H9 (cell line): ENCODE results near the gene TMEM54. TPM values are rescaled to one million over a fixed set of nuclear protein-coding genes. Genes with fewer than 3 reads are reported as not detected.

ENCODE experiments used
- DNase-seq: peaks from one replicate; pipeline ENCODE4 v3.0.0-alpha.2; 2017
- H2AFZ ChIP-seq: one replicate; pipeline ENCODE4 v1.6.1; 2013; ENCODE audit warnings: mild to moderate bottlenecking, low read length, control low read depth, moderate library complexity
- H2AK5ac ChIP-seq: 2 replicates; pipeline ENCODE4 v1.6.1; 2013; ENCODE audit warnings: low read length, control low read depth, mixed read lengths; ENCODE audit not compliant: insufficient read length
- H2BK120ac ChIP-seq: one replicate; pipeline ENCODE4 v1.6.1; 2013; ENCODE audit warnings: low read depth, mild to moderate bottlenecking, low read length, control low read depth, inconsistent platforms; ENCODE audit not compliant: poor library complexity, severe bottlenecking
- H2BK12ac ChIP-seq: 2 replicates; pipeline ENCODE4 v1.6.1; 2013; ENCODE audit warnings: low read length, control low read depth, mixed read lengths, low read depth; ENCODE audit not compliant: insufficient read length
- H2BK15ac ChIP-seq: 2 replicates; pipeline ENCODE4 v1.6.1; 2013; ENCODE audit warnings: low read depth, low read length, control low read depth
- H2BK20ac ChIP-seq: one replicate; pipeline ENCODE4 v1.6.1; 2013; ENCODE audit warnings: low read depth, mild to moderate bottlenecking, low read length, control low read depth, inconsistent platforms; ENCODE audit not compliant: poor library complexity, severe bottlenecking
- H2BK5ac ChIP-seq: 2 replicates; pipeline ENCODE4 v1.6.1; 2013; ENCODE audit warnings: low read length, control low read depth, mixed read lengths; ENCODE audit not compliant: insufficient read length
- H3K14ac ChIP-seq: 2 replicates; pipeline ENCODE4 v1.6.1; 2013; ENCODE audit warnings: low read length, control low read depth; ENCODE audit not compliant: insufficient read depth
- H3K18ac ChIP-seq: 2 replicates; pipeline ENCODE4 v1.6.1; 2013; ENCODE audit warnings: low read depth, mild to moderate bottlenecking, mixed read lengths, low read length, control low read depth; ENCODE audit not compliant: insufficient read length
- H3K23ac ChIP-seq: 2 replicates; pipeline ENCODE4 v1.6.1; 2013; ENCODE audit warnings: low read length, control low read depth, mixed read lengths, low read depth; ENCODE audit not compliant: insufficient read length
- H3K23me2 ChIP-seq: 2 replicates; pipeline ENCODE4 v1.6.1; 2013; ENCODE audit warnings: low read depth, mild to moderate bottlenecking, mixed read lengths, low read length, control low read depth; ENCODE audit not compliant: insufficient read length, poor library complexity, severe bottlenecking
- H3K27ac ChIP-seq: 2 replicates; pipeline ENCODE4 v1.5.1; 2013; ENCODE audit warnings: low read length, control low read depth, mixed read lengths, low read depth; ENCODE audit not compliant: insufficient read length
- H3K27me3 ChIP-seq: 2 replicates; pipeline ENCODE4 v1.6.1; 2013; ENCODE audit warnings: low read length, control low read depth, inconsistent platforms; ENCODE audit not compliant: insufficient read depth
- H3K4ac ChIP-seq: 2 replicates; pipeline ENCODE4 v1.6.1; 2013; ENCODE audit warnings: low read depth, mild to moderate bottlenecking, control low read depth, inconsistent platforms, low read length, moderate library complexity
- H3K4me1 ChIP-seq: 2 replicates; pipeline ENCODE4 v1.6.1; 2013; ENCODE audit warnings: low read length, control low read depth, inconsistent platforms; ENCODE audit not compliant: insufficient read depth
- H3K4me2 ChIP-seq: 2 replicates; pipeline ENCODE4 v1.6.1; 2013; ENCODE audit warnings: low read length, control low read depth, mixed read lengths; ENCODE audit not compliant: insufficient read length, insufficient read depth
- H3K56ac ChIP-seq: 2 replicates; pipeline ENCODE4 v1.6.1; 2013; ENCODE audit warnings: low read depth, mild to moderate bottlenecking, mixed read lengths, low read length, control low read depth; ENCODE audit not compliant: insufficient read length
- H3K79me1 ChIP-seq: 2 replicates; pipeline ENCODE4 v1.6.1; 2013; ENCODE audit warnings: low read depth, mild to moderate bottlenecking, moderate library complexity, low read length, control low read depth, inconsistent platforms; ENCODE audit not compliant: insufficient read depth, poor library complexity, severe bottlenecking
- H3K79me2 ChIP-seq: 2 replicates; pipeline ENCODE4 v1.6.1; 2013; ENCODE audit warnings: low read length, control low read depth, inconsistent platforms; ENCODE audit not compliant: insufficient read depth
- H3K9ac ChIP-seq: 2 replicates; pipeline ENCODE4 v1.6.1; 2013; ENCODE audit warnings: low read length, control low read depth, mixed read lengths; ENCODE audit not compliant: insufficient read length; ENCODE audit errors: extremely low read depth
- H3K9me3 ChIP-seq: one replicate; pipeline ENCODE4 v1.6.1; 2013; ENCODE audit warnings: low read depth, low read length, inconsistent platforms; ENCODE audit not compliant: control insufficient read depth
- H3T11ph ChIP-seq: one replicate; pipeline ENCODE4 v1.6.1; 2013; ENCODE audit warnings: mild to moderate bottlenecking, low read length, control low read depth, inconsistent platforms
- H4K20me1 ChIP-seq: one replicate; pipeline ENCODE4 v1.6.1; 2013; ENCODE audit not compliant: control insufficient read depth, insufficient read length, insufficient read depth
- H4K5ac ChIP-seq: 2 replicates; pipeline ENCODE4 v1.6.1; 2013; ENCODE audit warnings: low read depth, mild to moderate bottlenecking, mixed read lengths, low read length, control low read depth; ENCODE audit not compliant: insufficient read length
- H4K8ac ChIP-seq: replicated peaks from 2 replicates; pipeline ENCODE4 v1.6.1; 2013; ENCODE audit warnings: low read length, control low read depth, mixed read lengths, low read depth; ENCODE audit not compliant: insufficient read length
- H4K91ac ChIP-seq: 2 replicates; pipeline ENCODE4 v1.6.1; 2013; ENCODE audit warnings: low read depth, mild to moderate bottlenecking, moderate library complexity, mixed read lengths, low read length, control low read depth; ENCODE audit not compliant: insufficient read length
- H3K27ac Mint-ChIP-seq, 3 experiments: 2 replicates in 2 of 3; 3 replicates in 1 of 3; pipeline ENCODE4 v1.8.0; 2020 to 2021; ENCODE audit warnings: mixed read lengths in 3 of 3, mild to moderate bottlenecking in 1 of 3, moderate library complexity in 1 of 3
- H3K27me3 Mint-ChIP-seq: 2 replicates; pipeline ENCODE4 v1.8.0; 2021; ENCODE audit warnings: low read depth, mild to moderate bottlenecking, moderate library complexity, mixed read lengths
- H3K36me3 Mint-ChIP-seq, 3 experiments: 2 replicates in 2 of 3; 3 replicates in 1 of 3; pipeline ENCODE4 v1.8.0; 2020 to 2021; ENCODE audit warnings: low read depth in 3 of 3, mixed read lengths in 3 of 3; ENCODE audit not compliant: insufficient read depth in 1 of 3
- H3K4me1 Mint-ChIP-seq, 2 experiments: 2 replicates each; pipeline ENCODE4 v1.8.0; 2020; ENCODE audit warnings: mixed read lengths in 2 of 2
- H3K4me3 Mint-ChIP-seq, 2 experiments: 2 replicates in 1 of 2; 3 replicates in 1 of 2; pipeline ENCODE4 v1.8.0; 2020 to 2021; ENCODE audit warnings: mild to moderate bottlenecking in 2 of 2, mixed read lengths in 2 of 2, moderate library complexity in 1 of 2
- H3K9me3 Mint-ChIP-seq, 2 experiments: 2 replicates in 1 of 2; 3 replicates in 1 of 2; pipeline ENCODE4 v1.8.0; 2020; ENCODE audit warnings: mild to moderate bottlenecking in 2 of 2, mixed read lengths in 2 of 2, moderate library complexity in 1 of 2
- CTCF ChIP-seq: fragments of 200-600 bp; sonication (generic); conservative IDR thresholded peaks from 3 replicates; pipeline ENCODE4 v1.8.0; 2021; ENCODE audit warnings: antibody characterized with exemption, mild to moderate bottlenecking
- WGBS: extraction: QIAGEN DNeasy Blood & Tissue Kit; methylation state at CpG from one replicate; pipeline ENCODE4 v1.1.7; 2013; ENCODE audit warnings: missing lambda C conversion rate, low lambda C conversion rate, mixed read lengths; ENCODE audit not compliant: insufficient read length; ENCODE audit errors: extremely low coverage; 5-methylcytosine and 5-hydroxymethylcytosine counted together
- total RNA-seq: library from RNA; stranded (reverse); gene quantifications from 2 replicates; pipeline ENCODE4 v1.2.1, GENCODE V29; 2021

Gene TMEM54
- total RNA-seq, 1 experiment from 2014 or later, result 17.2 TPM

GRCh38 chr1:32898056-32898455, 3.1 kb downstream of the TMEM54 start:
- Histone ChIP-seq H4K20me1 (no peaks in the 10 kb centered on the region), H3K9ac (no peak overlapping the region), H4K5ac (no peak overlapping the region), H3K27ac (no peak overlapping the region), H3K9me3 (no peaks in the 10 kb centered on the region), H3K27me3 (peaks cover 22% of the 10 kb centered on the region; the same call in 1 of the 2 replicates), H3K79me1 (no peaks in the 10 kb centered on the region), H2BK120ac (no peak overlapping the region), H3K4me2 (no peak overlapping the region), H4K8ac (no peak overlapping the region), H2BK5ac (no peak overlapping the region), H2BK20ac (no peak overlapping the region), H3T11ph (no peak overlapping the region), H3K14ac (no peak overlapping the region), H3K4ac (no peak overlapping the region), H3K18ac (no peak overlapping the region), H3K23ac (no peak overlapping the region), H4K91ac (no peak overlapping the region), H2AFZ (no peak overlapping the region), H3K4me1 (no peaks in the 10 kb centered on the region), H3K79me2 (no peaks in the 10 kb centered on the region), H2AK5ac (no peak overlapping the region), H3K23me2 (peaks cover 8% of the 10 kb centered on the region), H2BK15ac (no peak overlapping the region), H3K56ac (no peak overlapping the region), H2BK12ac (no peak overlapping the region)
- WGBS, result no CpG with 5 or more reads among the region's 9 CpGs
- no peak for DNase-seq
- no peak for TF ChIP-seq CTCF
- Mint-ChIP-seq H3K9me3 (no peaks in the 10 kb centered on the region; a peak in 1 of 5 replicates), H3K36me3 (peaks cover 0 to 4% (median 0%) of the 10 kb centered on the region in 3 experiments; a peak in 1 of 7 replicates), H3K27ac (no peak overlapping the region), H3K4me1 (peaks cover 15 to 27% of the 10 kb centered on the region in 2 experiments), H3K27me3 (peaks cover 73% of the 10 kb centered on the region), H3K4me3 (no peak overlapping the region)
